ENCODE results near the gene SEC31A. TPM values are rescaled to one million over a fixed set of nuclear protein-coding genes. Genes with fewer than 3 reads are reported as not detected.
"Not testable (repeated sequence)": the region's sequence is repeated elsewhere in the genome, so short reads cannot be mapped to it uniquely, and the experiment has no call there.

Gene SEC31A
- total RNA-seq, 1 donor from 2014 or later: 98.8 TPM

DNA sequence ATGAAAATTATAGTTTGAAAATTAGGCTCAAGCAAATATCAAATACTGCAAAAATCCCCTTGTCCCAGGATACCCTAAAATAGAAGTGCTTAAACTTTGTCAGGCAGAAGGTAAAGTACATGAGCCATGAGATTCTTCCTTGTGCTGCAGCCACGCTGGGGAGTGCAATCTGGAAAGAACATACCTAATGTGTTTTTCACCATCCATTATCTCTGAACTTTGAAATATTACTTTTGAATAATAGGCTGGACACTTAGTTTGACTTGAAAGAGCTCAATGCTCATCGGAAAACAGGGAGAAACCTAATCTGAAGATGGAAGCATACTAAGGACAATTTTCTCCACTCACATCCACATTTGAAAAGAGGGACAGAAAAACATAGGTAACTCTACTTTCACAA lies 28.4 kb upstream of the SEC31A start:
- no peak for TF ChIP-seq CTCF (conservative IDR thresholded peaks at IDR 0.05; ENCODE audit: low read depth, low read length)
- H3K4me3 ChIP-seq (ENCODE audit: low read depth, low read length): no peak overlapping the region
- no peak for DNase-seq (ENCODE audit: low read depth)

DNA sequence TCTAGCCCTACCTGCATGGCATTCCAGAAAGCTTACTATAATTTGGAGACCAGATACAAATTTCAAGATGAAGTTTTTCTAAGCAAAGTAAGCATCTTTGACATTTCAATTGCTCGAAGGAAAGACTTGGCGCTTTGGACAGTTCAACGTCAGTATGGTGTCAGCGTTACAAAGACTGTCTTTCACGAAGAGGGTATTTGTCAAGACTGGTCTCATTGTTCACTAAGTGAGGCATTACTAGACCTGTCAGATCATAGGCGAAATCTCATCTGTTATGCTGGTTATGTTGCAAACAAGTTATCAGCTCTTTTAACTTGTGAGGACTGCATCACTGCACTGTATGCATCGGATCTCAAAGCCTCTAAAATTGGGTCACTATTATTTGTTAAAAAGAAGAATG lies 27.1 kb upstream of the SEC31A start:
- H3K4me3 ChIP-seq (ENCODE audit: low read depth, low read length): no peak overlapping the region
- TF ChIP-seq CTCF (conservative IDR thresholded peaks at IDR 0.05; ENCODE audit: low read depth, low read length): no peak
- DNase-seq (ENCODE audit: low read depth): no peak

DNA sequence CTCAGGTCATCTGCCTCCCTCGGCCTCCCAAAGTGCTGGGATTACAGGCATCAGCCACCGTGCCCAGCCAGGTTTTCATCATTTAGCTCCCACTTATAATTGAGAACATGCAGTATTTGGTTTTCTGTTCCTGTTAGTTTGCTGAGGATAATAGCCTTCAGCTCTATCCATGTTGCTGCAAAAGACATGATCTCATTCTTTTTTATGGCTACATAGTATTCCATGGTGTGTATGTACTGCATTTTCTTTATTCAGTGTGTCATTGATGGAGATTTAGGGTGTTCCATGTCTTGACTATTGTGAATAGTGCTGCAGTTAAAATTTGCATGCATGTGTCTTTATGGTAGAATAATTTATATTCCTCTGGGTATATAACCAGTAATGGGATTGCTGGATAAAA lies 23.0 kb upstream of the SEC31A start:
- not testable (repeated sequence) for H3K4me3 ChIP-seq (ENCODE audit: low read depth, low read length); DNase-seq (ENCODE audit: low read depth)

GRCh38 chr4:82913305-82913704 lies 22.4 kb upstream of the SEC31A start:
- no peak overlapping the region for H3K4me3 ChIP-seq (ENCODE audit: low read depth, low read length)
- TF ChIP-seq CTCF (conservative IDR thresholded peaks at IDR 0.05; ENCODE audit: low read depth, low read length): no peak
- DNase-seq (ENCODE audit: low read depth): no peak

- H3K4me3 ChIP-seq (ENCODE audit: low read depth, low read length): no peak overlapping the region
- TF ChIP-seq CTCF (conservative IDR thresholded peaks at IDR 0.05; ENCODE audit: low read depth, low read length): no peak
- no peak for DNase-seq (ENCODE audit: low read depth)
Observed at GRCh38 chr4:82909326-82909725, 18.4 kb upstream of the SEC31A start.

GRCh38 chr4:82906469-82906868 lies 15.5 kb upstream of the SEC31A start:
- DNase-seq (ENCODE audit: low read depth): no peak
- no peak for TF ChIP-seq CTCF (conservative IDR thresholded peaks at IDR 0.05; ENCODE audit: low read depth, low read length)
- no peak overlapping the region for H3K4me3 ChIP-seq (ENCODE audit: low read depth, low read length)

- no peak overlapping the region for H3K4me3 ChIP-seq (ENCODE audit: low read depth, low read length)
- no peak for TF ChIP-seq CTCF (conservative IDR thresholded peaks at IDR 0.05; ENCODE audit: low read depth, low read length)
- DNase-seq (ENCODE audit: low read depth): no peak
Observed at GRCh38 chr4:82905205-82905604, 14.3 kb upstream of the SEC31A start.

DNA sequence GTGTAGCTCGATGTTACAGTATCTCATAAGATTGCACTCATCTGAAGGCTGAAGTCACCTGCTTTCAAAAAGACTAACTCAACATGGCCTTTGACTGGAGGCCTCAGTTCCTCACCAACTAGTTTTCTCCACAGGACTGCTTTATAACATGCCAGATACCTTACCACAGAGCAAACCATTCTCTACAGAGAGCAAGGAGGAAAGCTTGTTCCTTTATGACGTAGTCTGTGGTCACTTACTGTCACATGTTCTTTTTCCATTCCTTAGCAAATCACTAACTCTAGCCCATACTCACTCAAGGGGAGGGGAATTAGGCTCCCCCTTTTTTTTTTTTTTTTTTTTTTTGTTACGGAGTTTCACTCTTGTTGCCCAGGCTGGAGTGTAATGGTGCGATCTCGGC lies 12.8 kb upstream of the SEC31A start:
- TF ChIP-seq CTCF (conservative IDR thresholded peaks at IDR 0.05; ENCODE audit: low read depth, low read length): no peak
- no peak for DNase-seq (ENCODE audit: low read depth)
- no peak overlapping the region for H3K4me3 ChIP-seq (ENCODE audit: low read depth, low read length)

Data from epithelial cell of proximal tubule (primary cell).